Measurements from ENCODE around the gene KCNQ1.

DNA sequence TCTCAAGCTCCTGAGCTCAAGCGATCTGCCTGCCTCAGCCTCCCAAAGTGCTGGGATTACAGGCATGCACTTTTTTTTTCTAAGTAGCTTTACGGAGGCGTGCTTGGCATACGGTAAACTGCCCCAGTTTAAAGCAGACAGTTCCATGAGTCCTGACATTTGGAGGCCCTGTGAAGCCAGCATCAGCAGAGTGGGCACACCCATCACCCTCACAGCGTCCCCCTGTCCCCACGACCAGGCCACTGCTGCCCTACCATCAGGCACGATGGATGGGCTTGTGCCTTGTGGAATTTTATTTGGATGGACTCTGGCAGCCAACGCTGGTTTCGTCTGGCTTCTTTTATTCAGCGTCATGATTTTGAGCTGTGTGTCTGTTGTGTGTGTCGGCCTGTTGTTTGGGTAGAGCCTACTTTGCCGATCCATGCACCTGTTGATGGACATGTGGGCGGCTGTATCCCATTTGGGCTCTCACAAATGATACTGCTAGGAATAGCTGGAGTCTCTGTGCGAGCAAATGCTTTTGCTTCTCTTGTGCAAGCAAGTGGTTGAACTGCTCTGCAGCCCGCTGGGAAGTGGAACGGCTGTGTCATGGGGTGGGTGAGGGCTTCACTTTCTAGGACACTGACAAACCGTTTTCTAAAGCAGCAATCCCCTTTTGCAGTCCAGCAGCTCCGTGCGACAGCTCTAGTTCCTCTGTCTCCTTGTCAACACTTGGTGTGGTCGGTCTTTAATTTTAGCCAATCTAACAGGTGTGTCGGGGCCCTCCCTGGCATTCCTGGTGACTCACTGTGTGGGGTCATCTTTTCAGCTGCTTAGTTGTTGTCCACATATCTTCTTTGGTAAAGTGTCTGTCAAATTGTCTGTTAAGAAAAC, 23.8 kb downstream of the KCNQ1 start:
- TF ChIP-seq, protein P1, sequence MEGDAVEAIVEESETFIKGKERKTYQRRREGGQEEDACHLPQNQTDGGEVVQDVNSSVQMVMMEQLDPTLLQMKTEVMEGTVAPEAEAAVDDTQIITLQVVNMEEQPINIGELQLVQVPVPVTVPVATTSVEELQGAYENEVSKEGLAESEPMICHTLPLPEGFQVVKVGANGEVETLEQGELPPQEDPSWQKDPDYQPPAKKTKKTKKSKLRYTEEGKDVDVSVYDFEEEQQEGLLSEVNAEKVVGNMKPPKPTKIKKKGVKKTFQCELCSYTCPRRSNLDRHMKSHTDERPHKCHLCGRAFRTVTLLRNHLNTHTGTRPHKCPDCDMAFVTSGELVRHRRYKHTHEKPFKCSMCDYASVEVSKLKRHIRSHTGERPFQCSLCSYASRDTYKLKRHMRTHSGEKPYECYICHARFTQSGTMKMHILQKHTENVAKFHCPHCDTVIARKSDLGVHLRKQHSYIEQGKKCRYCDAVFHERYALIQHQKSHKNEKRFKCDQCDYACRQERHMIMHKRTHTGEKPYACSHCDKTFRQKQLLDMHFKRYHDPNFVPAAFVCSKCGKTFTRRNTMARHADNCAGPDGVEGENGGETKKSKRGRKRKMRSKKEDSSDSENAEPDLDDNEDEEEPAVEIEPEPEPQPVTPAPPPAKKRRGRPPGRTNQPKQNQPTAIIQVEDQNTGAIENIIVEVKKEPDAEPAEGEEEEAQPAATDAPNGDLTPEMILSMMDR (IDR thresholded peaks at IDR 0.05) = no peak
- TF ChIP-seq POLR2AphosphoS5 (IDR thresholded peaks at IDR 0.05) = no peak
